A549 (cell line): Measurements from ENCODE around the gene FOXP1. TPM values are rescaled to one million over a fixed set of nuclear protein-coding genes. Genes with fewer than 3 reads are reported as not detected.

ENCODE experiments used
- ATAC-seq, 2 experiments: fragments of 200-7000 bp in 1 of 2; fragments of >200 bp in 1 of 2; cut with Nextera tagmentation in 1 of 2; cut with Tn5 transposase in 1 of 2; 3 replicates each; pipeline versions ENCODE4 v1.8.0 to v1.9.1; 2018 to 2020; ENCODE audit warnings: mild to moderate bottlenecking in 1 of 2, moderate library complexity in 1 of 2
- CTCF ChIA-PET: fragments of 300-600 bp; sonication (Branson Sonifier 250); formaldehyde crosslinking; extraction: SDS; loops from one replicate; lab custom pipeline; 2021; ENCODE audit warnings: antibody characterized with exemption, inconsistent platforms; lab: Yijun Ruan, JAX
- POLR2A ChIA-PET: fragments of 350-600 bp; formaldehyde crosslinking; extraction: SDS; loops from one replicate; lab custom pipeline; 2021; ENCODE audit warnings: antibody characterized with exemption, inconsistent platforms; lab: Yijun Ruan, JAX
- DNase-seq, 2 experiments: peaks; one replicate each; pipeline versions ENCODE4 v3.0.0 to v3.0.0-alpha.2; 2011 to 2016; ENCODE audit warnings: low read depth in 1 of 2, low spot score in 1 of 2
- FAIRE-seq: peaks from 2 replicates; lab custom pipeline; 2011; peaks lifted over from hg19 to GRCh38; lab: Jason Lieb, UNC
- H3K27ac ChIP-seq, 2 experiments: fragments of >200 bp; sonication (Bioruptor Twin); formaldehyde crosslinking; 3 replicates each; pipeline ENCODE4 v1.5.1; 2016 to 2017
- H3K4me1 ChIP-seq: fragments of >200 bp; sonication (Bioruptor Twin); formaldehyde crosslinking; 3 replicates; pipeline ENCODE4 v1.6.1; 2016
- H3K4me2 ChIP-seq: fragments of >200 bp; sonication (Bioruptor Twin); formaldehyde crosslinking; 3 replicates; pipeline ENCODE4 v1.6.1; 2016
- H3K4me3 ChIP-seq: fragments of >200 bp; sonication (Bioruptor Twin); formaldehyde crosslinking; 3 replicates; pipeline ENCODE4 v1.5.1; 2016
- H3K9me3 ChIP-seq: fragments of >200 bp; sonication (Bioruptor Twin); formaldehyde crosslinking; 3 replicates; pipeline ENCODE4 v1.6.1; 2016
- CBX8 ChIP-seq: fragments of 200-600 bp; sonication (generic); IDR thresholded peaks from 2 replicates; pipeline ENCODE4 v1.6.1; 2016
- CEBPB ChIP-seq, 2 experiments: fragments of >200 bp in 1 of 2; sonication (Bioruptor Twin) in 1 of 2; formaldehyde crosslinking in 1 of 2; IDR thresholded peaks; 2 replicates each; pipeline ENCODE4 v1.6.1; 2012 to 2016
- CHD2 ChIP-seq: fragments of 150-350 bp; IDR thresholded peaks from 2 replicates; pipeline ENCODE4 v1.6.1; 2014; ENCODE audit warnings: low read length; ENCODE audit not compliant: partially characterized antibody
- CHD4 ChIP-seq: fragments of 200-600 bp; sonication (generic); IDR thresholded peaks from 2 replicates; pipeline ENCODE4 v1.6.1; 2016; ENCODE audit warnings: antibody characterized with exemption, mild to moderate bottlenecking, borderline replicate concordance
- CTCF ChIP-seq: fragments of >200 bp; sonication (Bioruptor Twin); formaldehyde crosslinking; IDR thresholded peaks from 3 replicates; pipeline ENCODE4 v1.5.1; 2016
- EP300 ChIP-seq, 2 experiments: fragments of >200 bp; sonication (Bioruptor Twin); formaldehyde crosslinking; IDR thresholded peaks; 2 replicates in 1 of 2; 3 replicates in 1 of 2; pipeline ENCODE4 v1.6.1; 2016 to 2017
- ESRRA ChIP-seq: fragments of 150-350 bp; IDR thresholded peaks from 2 replicates; pipeline ENCODE4 v1.6.1; 2014; ENCODE audit warnings: mild to moderate bottlenecking, low read length, borderline replicate concordance
- FOSB ChIP-seq: fragments of 250-450 bp; sonication (Bioruptor Pico); IDR thresholded peaks from 2 replicates; pipeline ENCODE4 v1.5.0; 2020; ENCODE audit warnings: mild to moderate bottlenecking, moderate library complexity
- FOSL2 ChIP-seq, 2 experiments: fragments of 450-650 bp in 1 of 2; fragments of >200 bp in 1 of 2; sonication (Bioruptor Twin) in 1 of 2; formaldehyde crosslinking; IDR thresholded peaks; 2 replicates each; pipeline versions ENCODE4 v1.5.0 to v1.6.1; 2016 to 2020; ENCODE audit warnings: mild to moderate bottlenecking in 1 of 2, moderate library complexity in 1 of 2
- HDAC2 ChIP-seq: fragments of 200-600 bp; sonication (generic); IDR thresholded peaks from 2 replicates; pipeline ENCODE4 v1.6.1; 2016
- HOXB5 ChIP-seq: fragments of 250-450 bp; sonication (Bioruptor Pico); IDR thresholded peaks from 2 replicates; pipeline ENCODE4 v1.5.0; 2020; ENCODE audit warnings: mild to moderate bottlenecking, moderate library complexity
- JUNB ChIP-seq: fragments of >200 bp; sonication (Bioruptor Twin); formaldehyde crosslinking; IDR thresholded peaks from 2 replicates; pipeline ENCODE4 v1.6.1; 2016
- KDM1A ChIP-seq: fragments of 200-600 bp; sonication (generic); IDR thresholded peaks from 2 replicates; pipeline ENCODE4 v1.6.1; 2016; ENCODE audit warnings: low read depth, mild to moderate bottlenecking
- MAFK ChIP-seq: fragments of 450-650 bp; IDR thresholded peaks from 2 replicates; pipeline ENCODE4 v1.6.1; 2014; ENCODE audit not compliant: partially characterized antibody
- MAZ ChIP-seq: fragments of 150-350 bp; IDR thresholded peaks from 2 replicates; pipeline ENCODE4 v1.6.1; 2014; ENCODE audit warnings: antibody characterized with exemption, low read depth, low read length, borderline replicate concordance
- NFE2L2 ChIP-seq: fragments of 150-350 bp; conservative IDR thresholded peaks from 2 replicates; pipeline ENCODE4 v1.6.1; 2014; ENCODE audit warnings: low read length
- PHF8 ChIP-seq: fragments of 200-600 bp; sonication (generic); IDR thresholded peaks from 2 replicates; pipeline ENCODE4 v1.6.1; 2016; ENCODE audit warnings: low read depth, mild to moderate bottlenecking, antibody characterized with exemption, moderate library complexity, borderline replicate concordance
- POLR2AphosphoS2 ChIP-seq: conservative IDR thresholded peaks from 2 replicates; pipeline ENCODE4 v1.6.1; 2012; ENCODE audit warnings: low read length, improper control_type of control experiment, inconsistent platforms
- RARB ChIP-seq: fragments of 250-450 bp; sonication (Bioruptor Pico); IDR thresholded peaks from 2 replicates; pipeline ENCODE4 v1.8.0; 2021; ENCODE audit warnings: mild to moderate bottlenecking, moderate library complexity
- RCOR1 ChIP-seq: fragments of 150-350 bp; IDR thresholded peaks from 2 replicates; pipeline ENCODE4 v1.6.1; 2014; ENCODE audit warnings: antibody characterized with exemption, low read length, low read depth
- RNF2 ChIP-seq: fragments of 200-600 bp; sonication (generic); IDR thresholded peaks from 2 replicates; pipeline ENCODE4 v1.6.1; 2016; ENCODE audit warnings: low read depth, mild to moderate bottlenecking, antibody characterized with exemption, moderate library complexity, borderline replicate concordance
- SMC3 ChIP-seq: fragments of >200 bp; sonication (Bioruptor Twin); formaldehyde crosslinking; IDR thresholded peaks from 3 replicates; pipeline ENCODE4 v1.6.1; 2018; ENCODE audit warnings: inconsistent platforms
- TP53 ChIP-seq: fragments of 250-450 bp; sonication (Bioruptor Pico); IDR thresholded peaks from 2 replicates; pipeline ENCODE4 v1.5.0; 2021; ENCODE audit warnings: mild to moderate bottlenecking, moderate library complexity
- USF2 ChIP-seq: fragments of 450-650 bp; IDR thresholded peaks from 2 replicates; pipeline ENCODE4 v1.6.1; 2014; ENCODE audit warnings: antibody characterized with exemption
- WGBS: methylation state at CpG from one replicate; pipeline ENCODE4 v1.1.6; 2017; ENCODE audit errors: missing lambda C conversion rate; 5-methylcytosine and 5-hydroxymethylcytosine counted together
- polyA plus RNA-seq, 4 experiments: library from polyadenylated mRNA; depleted of rRNA in 3 of 4; stranded (reverse); fragments of >200 nt; fragmentation: RNase III in 1 of 4; extraction: RNeasy Plus Mini Kit Qiagen cat#74134 plus additional on column Dnase treatment in 1 of 4; gene quantifications; 2 replicates in 3 of 4; 3 replicates in 1 of 4; pipeline ENCODE4 v1.2.3, GENCODE V29; 2011 to 2017
- TF ChIP-seq, protein P1 (sequence below): fragments of >200 bp; sonication (Bioruptor Twin); formaldehyde crosslinking; IDR thresholded peaks from 2 replicates; pipeline ENCODE4 v1.6.1; 2016
- TF ChIP-seq, protein P2 (sequence below): IDR thresholded peaks from 2 replicates; pipeline ENCODE4 v1.6.1; 2012

Gene FOXP1
- polyA plus RNA-seq, 2 of the 4 experiments (the other 2 are of a cell fraction), result 12.8 to 13.9 TPM

DNA sequence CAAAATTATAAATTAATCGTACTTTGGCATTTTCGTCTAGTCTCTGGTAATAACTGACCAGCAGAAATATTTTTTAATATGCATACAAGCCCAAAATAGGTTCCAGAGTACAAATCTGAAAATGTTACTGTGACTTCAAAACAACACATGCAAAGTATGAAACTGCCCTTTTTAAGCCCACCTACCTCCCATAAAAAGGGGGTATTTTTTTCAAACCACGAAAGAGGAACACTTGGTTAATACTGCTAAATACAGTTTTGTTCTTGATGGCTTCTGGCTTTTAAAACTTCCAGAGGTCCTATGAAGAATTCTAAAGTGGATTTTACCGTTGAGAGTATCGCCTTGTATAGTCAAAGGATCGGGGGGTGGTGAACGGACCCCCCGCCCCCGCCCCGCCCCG lies 610.7 kb downstream of the FOXP1 start:
- Histone ChIP-seq H3K27ac (no peak overlapping the region), H3K4me1 (peaks cover 4% of the 10 kb centered on the region; the same call in 1 of the 3 replicates), H3K9me3 (no peaks in the 10 kb centered on the region), H3K4me3 (no peak overlapping the region), H3K4me2 (no peak overlapping the region)
- FAIRE-seq, result no peak
- POLR2A ChIA-PET, result interaction anchor here (0.7 kb wide), 1 partner anchor 208 kb away, joined by 3 read pairs; no protein-coding TSS in a partner anchor
- WGBS, result 89% methylated on average over 11 of the region's 11 CpGs
- DNase-seq, result no peak
- ATAC-seq, result no peak
- TF ChIP-seq RARB (CRISPR knock-in tag) (no peak), JUNB (no peak), TP53 (CRISPR knock-in tag) (no peak), NFE2L2 (no peak), KDM1A (no peak), RNF2 (no peak), CEBPB (IDR thresholded peaks at IDR 0.05) (no peak), POLR2AphosphoS2 (no peak), FOSL2 (IDR thresholded peaks at IDR 0.05) (no peak), FOSL2 (CRISPR knock-in tag; IDR thresholded peaks at IDR 0.05) (no peak), FOSB (CRISPR knock-in tag) (no peak), HDAC2 (no peak), CTCF (no peak), CHD2 (no peak), MAFK (no peak), SMC3 (no peak), ESRRA (no peak)
- TF ChIP-seq, protein P1, sequence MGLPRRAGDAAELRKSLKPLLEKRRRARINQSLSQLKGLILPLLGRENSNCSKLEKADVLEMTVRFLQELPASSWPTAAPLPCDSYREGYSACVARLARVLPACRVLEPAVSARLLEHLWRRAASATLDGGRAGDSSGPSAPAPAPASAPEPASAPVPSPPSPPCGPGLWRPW, result no peak
- CTCF ChIA-PET, result interaction anchor here (1.1 kb wide), 1 partner anchor 21 kb away, joined by 3 read pairs; no protein-coding TSS in a partner anchor

DNA sequence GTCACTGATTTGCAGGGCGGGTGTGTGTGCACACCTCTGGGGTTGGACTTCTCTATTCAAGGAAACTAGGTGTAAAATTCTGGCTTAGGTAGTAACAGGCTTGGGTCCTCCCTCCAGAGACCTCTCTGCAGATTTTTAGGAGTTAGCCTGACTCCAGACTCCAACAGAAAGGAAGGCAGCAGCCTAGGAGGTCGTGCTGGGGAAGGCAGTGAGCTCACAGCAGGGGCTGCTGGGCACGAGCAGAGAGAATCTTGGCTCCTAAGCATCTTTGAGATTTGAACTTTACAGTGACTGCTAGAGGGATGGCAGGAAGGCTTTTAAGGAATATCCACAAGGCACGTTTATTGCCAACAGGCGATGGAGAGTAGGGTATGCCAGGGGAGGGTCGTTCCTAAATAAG lies 612.6 kb downstream of the FOXP1 start:
- H3K9me3 ChIP-seq, result no peaks in the 10 kb centered on the region
- no peak overlapping the region for H3K4me3 ChIP-seq
- ATAC-seq, result no peak
- WGBS, result 67% methylated on average over 6 of the region's 6 CpGs
- peaks cover 4% of the 10 kb centered on the region; the same call in 1 of the 3 replicates for H3K4me1 ChIP-seq
- no peak for DNase-seq
- ChIA-PET CTCF (no interaction called here), POLR2A (no interaction called here)
- FAIRE-seq, result no peak
- no peak overlapping the region for H3K4me2 ChIP-seq
- H3K27ac ChIP-seq, result no peak overlapping the region
- TF ChIP-seq RCOR1 (no peak), USF2 (no peak), MAZ (no peak), CHD4 (no peak), HOXB5 (CRISPR knock-in tag) (no peak), EP300 (IDR thresholded peaks at IDR 0.05) (no peak), RARB (CRISPR knock-in tag) (no peak), CBX8 (no peak), PHF8 (no peak)
- TF ChIP-seq, protein P2, sequence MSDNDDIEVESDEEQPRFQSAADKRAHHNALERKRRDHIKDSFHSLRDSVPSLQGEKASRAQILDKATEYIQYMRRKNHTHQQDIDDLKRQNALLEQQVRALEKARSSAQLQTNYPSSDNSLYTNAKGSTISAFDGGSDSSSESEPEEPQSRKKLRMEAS, result no peak
- TF ChIP-seq, protein P1, result no peak
- TF ChIP-seq, all 56 proteins: peak for 0
